ENCODE measurements around the gene PSMB9. TPM values are rescaled to one million over a fixed set of nuclear protein-coding genes. Genes with fewer than 3 reads are reported as not detected.

PSMB9 gene
- total and polyA plus RNA-seq, 2 experiments from 2014 or later: 2.0 to 11.0 TPM

DNA sequence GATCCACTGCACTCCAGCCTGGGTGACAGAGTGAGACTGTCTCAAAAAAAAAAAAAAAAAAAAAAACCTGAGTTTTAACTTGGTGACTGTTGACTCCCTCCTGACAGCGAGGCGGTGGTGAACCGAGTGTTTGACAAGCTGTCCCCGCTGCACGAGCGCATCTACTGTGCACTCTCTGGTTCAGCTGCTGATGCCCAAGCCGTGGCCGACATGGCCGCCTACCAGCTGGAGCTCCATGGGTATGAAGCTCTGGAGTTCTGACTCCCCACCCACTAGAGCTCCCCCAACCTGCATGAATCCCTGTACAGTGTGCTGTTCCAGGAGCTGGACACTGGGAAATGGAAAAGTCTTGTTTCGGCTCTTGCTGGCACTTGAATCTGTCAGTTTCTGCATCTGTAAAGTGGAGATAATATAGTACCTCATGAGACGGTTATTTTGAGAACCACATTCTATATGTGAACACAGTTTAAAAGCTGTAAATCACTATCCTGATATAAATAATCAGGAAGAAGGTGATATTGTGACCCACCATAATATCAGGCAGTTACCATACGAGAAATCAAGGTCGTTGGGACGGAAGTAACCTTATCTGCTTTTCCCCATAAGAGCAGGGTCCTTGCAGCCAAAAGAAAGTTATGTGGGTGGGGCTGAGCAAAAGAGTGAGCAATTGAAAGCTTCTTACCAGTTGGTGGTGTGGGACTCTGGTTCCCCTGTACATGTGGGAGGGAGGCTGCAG is 3.3 kb downstream of the PSMB9 start:
- TF ChIP-seq, protein P1, sequence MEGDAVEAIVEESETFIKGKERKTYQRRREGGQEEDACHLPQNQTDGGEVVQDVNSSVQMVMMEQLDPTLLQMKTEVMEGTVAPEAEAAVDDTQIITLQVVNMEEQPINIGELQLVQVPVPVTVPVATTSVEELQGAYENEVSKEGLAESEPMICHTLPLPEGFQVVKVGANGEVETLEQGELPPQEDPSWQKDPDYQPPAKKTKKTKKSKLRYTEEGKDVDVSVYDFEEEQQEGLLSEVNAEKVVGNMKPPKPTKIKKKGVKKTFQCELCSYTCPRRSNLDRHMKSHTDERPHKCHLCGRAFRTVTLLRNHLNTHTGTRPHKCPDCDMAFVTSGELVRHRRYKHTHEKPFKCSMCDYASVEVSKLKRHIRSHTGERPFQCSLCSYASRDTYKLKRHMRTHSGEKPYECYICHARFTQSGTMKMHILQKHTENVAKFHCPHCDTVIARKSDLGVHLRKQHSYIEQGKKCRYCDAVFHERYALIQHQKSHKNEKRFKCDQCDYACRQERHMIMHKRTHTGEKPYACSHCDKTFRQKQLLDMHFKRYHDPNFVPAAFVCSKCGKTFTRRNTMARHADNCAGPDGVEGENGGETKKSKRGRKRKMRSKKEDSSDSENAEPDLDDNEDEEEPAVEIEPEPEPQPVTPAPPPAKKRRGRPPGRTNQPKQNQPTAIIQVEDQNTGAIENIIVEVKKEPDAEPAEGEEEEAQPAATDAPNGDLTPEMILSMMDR (IDR thresholded peaks at IDR 0.05; ENCODE audit: low read depth, low read length): no peak
- peaks cover 13% of the 10 kb centered on the region for H3K4me1 ChIP-seq (ENCODE audit: low read depth)
- no peak overlapping the region for H3K4me3 ChIP-seq
- H3K36me3 ChIP-seq: no peaks in the 10 kb centered on the region
- peaks cover 64% of the 10 kb centered on the region for H3K27me3 ChIP-seq
- no peaks in the 10 kb centered on the region for H3K9me3 ChIP-seq (ENCODE audit: low read depth)
- no peak overlapping the region for H3K27ac ChIP-seq
- peak in 1 of 2 donors; percentile 45 for DNase-seq (ENCODE audit: low read depth in 1 of 2, low spot score in 1 of 2)

DNA sequence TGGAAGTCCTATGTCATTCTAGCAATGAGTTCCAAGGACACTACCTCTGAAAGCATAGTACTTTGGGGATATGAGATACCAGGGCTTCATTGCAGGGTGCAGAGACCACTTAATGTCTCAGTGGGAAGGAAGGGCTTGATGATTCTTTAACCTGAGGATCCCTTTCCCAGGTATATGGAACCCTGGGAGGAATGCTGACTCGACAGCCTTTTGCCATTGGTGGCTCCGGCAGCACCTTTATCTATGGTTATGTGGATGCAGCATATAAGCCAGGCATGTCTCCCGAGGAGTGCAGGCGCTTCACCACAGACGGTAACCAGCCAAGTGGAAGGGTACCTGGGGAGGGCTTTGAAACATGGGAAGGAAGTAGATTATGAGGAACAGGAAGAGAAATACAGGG is 4.2 kb downstream of the PSMB9 start:
- Histone ChIP-seq H3K4me3 (no peak overlapping the region), H3K4me1 (ENCODE audit: low read depth) (peaks cover 13% of the 10 kb centered on the region), H3K36me3 (no peaks in the 10 kb centered on the region), H3K9me3 (ENCODE audit: low read depth) (no peaks in the 10 kb centered on the region), H3K27me3 (peaks cover 55% of the 10 kb centered on the region), H3K27ac (no peak overlapping the region)
- DNase-seq (ENCODE audit: low read depth in 1 of 2, low spot score in 1 of 2): no peak
- TF ChIP-seq, protein P1 (IDR thresholded peaks at IDR 0.05; ENCODE audit: low read depth, low read length): no peak

DNA sequence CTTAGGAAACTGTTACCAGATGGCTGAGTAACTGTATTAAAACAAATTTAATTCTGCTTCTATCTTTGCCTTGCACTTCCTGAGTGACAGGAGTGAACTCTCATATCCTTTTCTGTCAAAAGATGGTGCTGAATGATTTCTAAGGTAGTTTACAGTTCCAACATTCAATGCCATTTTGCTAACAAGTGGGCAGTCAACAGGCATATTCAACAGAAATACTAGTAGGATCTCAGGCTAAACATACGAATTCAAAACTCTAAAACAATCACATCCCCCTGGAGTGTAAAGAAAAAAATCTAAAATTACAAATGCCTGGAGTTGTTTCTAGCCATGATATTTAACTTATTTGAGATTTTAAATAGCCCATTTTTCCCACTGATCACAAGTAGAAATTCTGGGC is 6.7 kb downstream of the PSMB9 start:
- H3K4me3 ChIP-seq: no peak overlapping the region
- no peak for DNase-seq (ENCODE audit: low read depth in 1 of 2, low spot score in 1 of 2)
- H3K27ac ChIP-seq: no peak overlapping the region
- H3K4me1 ChIP-seq (ENCODE audit: low read depth): peaks cover 13% of the 10 kb centered on the region
- H3K9me3 ChIP-seq (ENCODE audit: low read depth): no peaks in the 10 kb centered on the region
- H3K27me3 ChIP-seq: peaks cover 49% of the 10 kb centered on the region
- no peaks in the 10 kb centered on the region for H3K36me3 ChIP-seq
- TF ChIP-seq, protein P1 (IDR thresholded peaks at IDR 0.05; ENCODE audit: low read depth, low read length): no peak

DNA sequence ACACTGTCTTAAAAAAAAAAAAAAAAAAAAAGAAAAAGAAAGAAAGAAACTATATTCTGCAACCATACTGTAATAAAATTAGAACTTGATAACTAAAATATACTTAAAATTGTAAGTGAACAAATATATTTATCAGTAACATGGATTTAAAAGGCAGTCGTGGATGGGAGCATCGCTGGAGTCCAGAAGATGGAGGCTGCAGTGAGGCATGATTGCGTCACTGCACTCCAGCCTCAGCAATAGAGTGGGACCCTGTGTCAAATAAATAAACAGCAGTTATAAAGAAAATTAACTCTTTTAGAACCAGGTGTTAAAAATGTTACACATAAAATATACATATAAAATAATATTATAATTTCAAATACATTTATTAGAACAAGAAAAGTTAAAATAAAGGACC is 8.7 kb downstream of the PSMB9 start:
- Histone ChIP-seq H3K27ac (no peak overlapping the region), H3K4me1 (ENCODE audit: low read depth) (peaks cover 7% of the 10 kb centered on the region), H3K27me3 (peaks cover 43% of the 10 kb centered on the region), H3K9me3 (ENCODE audit: low read depth) (no peaks in the 10 kb centered on the region), H3K4me3 (no peak overlapping the region), H3K36me3 (no peaks in the 10 kb centered on the region)
- TF ChIP-seq, protein P1 (IDR thresholded peaks at IDR 0.05; ENCODE audit: low read depth, low read length): no peak
- no peak for DNase-seq (ENCODE audit: low read depth in 1 of 2, low spot score in 1 of 2)

DNA sequence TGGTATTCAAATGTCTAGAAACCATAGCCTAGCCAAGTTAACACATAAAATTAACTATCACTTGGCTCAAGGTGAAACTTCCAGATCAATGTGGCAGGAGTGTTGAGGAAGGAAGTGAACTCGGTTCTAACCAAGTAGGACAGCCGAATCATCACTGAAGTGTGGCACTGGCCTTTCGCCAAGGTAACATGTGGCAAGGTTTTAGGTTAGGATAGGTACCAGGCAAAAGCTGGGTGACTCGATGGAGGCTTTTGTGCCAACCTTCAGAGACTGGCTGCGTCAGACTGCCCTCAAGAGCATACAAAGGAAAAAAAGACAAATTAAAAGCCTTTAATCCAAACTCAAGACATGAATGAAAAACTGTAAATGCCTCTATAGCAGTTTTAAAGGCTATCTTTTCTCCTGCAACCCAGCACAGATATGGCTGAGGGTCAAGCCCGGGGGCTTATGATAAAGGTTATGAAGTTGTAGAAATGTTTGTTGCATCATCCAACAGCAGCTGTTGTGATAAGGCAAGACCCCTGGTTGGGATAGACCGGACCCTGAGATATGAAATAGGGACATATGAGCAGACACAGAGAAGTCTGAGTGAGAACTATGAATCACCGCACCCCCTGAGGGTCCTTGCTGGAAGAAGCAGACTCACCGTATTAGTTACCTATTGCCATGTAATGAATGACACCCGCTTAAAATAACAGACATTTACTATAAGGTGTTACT is 11.9 kb downstream of the PSMB9 start:
- H3K9me3 ChIP-seq (ENCODE audit: low read depth): no peaks in the 10 kb centered on the region
- no peaks in the 10 kb centered on the region for H3K36me3 ChIP-seq
- H3K4me1 ChIP-seq (ENCODE audit: low read depth): no peaks in the 10 kb centered on the region
- DNase-seq (ENCODE audit: low read depth in 1 of 2, low spot score in 1 of 2): no peak
- peaks cover 37% of the 10 kb centered on the region for H3K27me3 ChIP-seq
- no peak overlapping the region for H3K4me3 ChIP-seq
- H3K27ac ChIP-seq: no peak overlapping the region
- TF ChIP-seq, protein P1 (IDR thresholded peaks at IDR 0.05; ENCODE audit: low read depth, low read length): no peak

All from cardiac muscle cell (in vitro differentiated cells and primary cell).